HTERT RPE-1 (cell line): ENCODE measurements around the gene SLC22A15.
"Not testable (repeated sequence)": the region's sequence is repeated elsewhere in the genome, so short reads cannot be mapped to it uniquely, and the experiment has no call there.

Experiments
- in situ Hi-C: fragments of 300-500 bp; cut with MboI; formaldehyde crosslinking; loops from 4 replicates; pipeline ENCODE4 v1.14.3; 2020; ENCODE audit warnings: low sequenced_read_pairs

Gene SLC22A15

DNA sequence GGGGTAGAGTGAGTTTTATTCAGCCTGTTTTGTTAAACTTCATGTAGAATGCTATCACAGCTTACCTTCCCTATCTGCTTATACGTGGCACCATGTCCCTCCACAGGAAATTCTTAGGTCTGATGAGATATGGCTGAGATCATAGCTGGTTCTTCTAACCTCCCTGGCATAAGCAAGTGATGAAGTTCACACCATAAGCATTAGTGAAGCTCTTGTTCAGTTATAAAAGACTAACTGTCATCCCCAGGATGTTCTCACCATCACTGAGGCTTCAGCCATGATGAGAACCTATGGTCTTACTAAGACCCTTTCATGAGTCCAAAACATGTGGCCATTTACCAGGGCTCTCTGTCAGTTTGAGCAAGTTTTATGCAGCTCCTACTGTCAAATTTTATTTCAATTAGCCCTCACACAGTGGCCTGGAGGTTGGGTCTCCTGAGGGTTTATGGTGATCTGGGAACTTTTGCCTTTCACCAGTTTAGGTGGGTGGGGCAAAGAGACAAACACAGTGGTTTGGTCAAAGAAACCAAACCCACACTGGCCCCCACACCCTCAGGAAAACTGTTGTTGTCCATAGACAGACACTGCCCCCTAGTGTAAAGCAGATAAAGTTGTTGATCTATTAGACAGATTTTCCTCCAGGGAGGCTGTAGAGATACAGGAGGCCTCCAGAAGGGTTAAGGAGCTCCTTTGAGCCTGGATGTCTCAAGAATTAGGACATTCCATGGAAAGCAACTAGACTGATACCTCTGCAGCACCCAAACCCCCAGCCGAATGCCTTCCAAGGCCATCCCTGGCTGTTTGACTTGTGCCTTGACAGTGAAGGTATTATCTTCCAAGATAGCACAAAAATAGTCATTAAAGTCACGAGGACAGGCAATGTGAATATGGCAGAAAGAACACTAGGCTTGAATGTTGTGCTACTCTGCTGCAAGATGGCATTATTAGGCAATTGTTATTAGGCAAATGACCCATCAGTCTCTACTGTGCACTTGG lies 5.0 kb downstream of the SLC22A15 start:
- in situ Hi-C loops, result no loop called here

DNA sequence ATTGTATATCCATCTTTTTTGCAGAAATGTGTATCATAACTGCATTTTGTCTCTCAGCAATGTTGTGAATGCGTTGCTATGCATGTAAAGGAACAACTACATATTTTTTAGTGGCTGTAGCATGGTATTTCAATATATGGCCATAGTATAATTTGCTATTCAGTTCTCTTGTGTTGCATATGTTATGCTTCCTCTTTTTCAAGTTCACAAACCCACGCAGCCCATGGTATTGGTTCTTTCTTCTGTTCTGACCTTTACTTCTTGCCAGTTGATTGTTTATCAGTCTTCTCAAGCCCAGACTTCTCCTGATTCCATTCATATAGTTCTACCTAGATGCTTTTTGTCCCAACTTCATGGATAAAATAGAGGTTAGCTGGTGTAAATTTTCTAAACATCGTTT lies 6.1 kb downstream of the SLC22A15 start:
- in situ Hi-C loops, result no loop called here

DNA sequence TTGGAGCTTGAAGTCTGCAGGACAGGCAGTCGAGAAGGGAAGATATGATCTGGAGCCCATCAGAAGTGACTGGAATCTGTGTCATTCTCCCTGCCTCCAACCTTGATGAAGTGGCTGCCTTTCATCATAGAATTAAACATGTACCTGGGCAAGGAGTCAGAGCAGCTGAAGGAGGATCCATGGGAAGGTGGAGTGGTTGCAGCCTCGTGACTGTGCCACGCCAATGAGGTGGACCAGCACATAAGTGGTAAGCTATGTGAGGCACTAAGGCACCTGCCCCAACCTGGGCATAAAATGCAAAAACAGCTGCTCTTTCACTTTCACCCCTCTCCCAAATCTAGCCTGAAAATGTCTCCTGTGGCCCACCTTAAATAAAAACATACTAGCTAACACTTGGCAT lies 7.3 kb downstream of the SLC22A15 start:
- in situ Hi-C loops, result no loop called here

GRCh38 chr1:115987623-115988022 lies 11.3 kb downstream of the SLC22A15 start:
- in situ Hi-C loops, result no loop called here

- in situ Hi-C loops, result no loop called here
These were observed 12.6 kb downstream of the SLC22A15 start for GRCh38 chr1:115988953-115989352.

DNA sequence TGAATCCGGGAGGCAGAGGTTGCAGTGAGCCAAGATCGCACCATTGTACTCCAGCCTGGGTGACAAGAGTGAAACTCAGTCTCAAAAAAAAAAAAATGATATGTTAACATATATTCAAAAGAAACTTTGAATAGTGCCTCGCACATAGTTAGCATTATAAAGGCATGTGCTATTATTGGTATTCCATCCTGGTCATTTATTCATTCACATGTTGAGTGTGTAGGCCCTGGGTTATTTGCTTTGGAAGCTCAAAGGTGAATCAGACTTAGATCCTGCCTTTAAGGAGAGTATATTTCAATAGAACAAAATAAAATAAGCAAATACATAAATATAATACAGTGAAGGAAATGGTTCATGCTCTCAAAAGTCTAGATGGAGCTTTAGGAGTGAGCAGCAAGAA lies 13.4 kb downstream of the SLC22A15 start:
- in situ Hi-C loops, result no loop called here

GRCh38 chr1:115991909-115992308 lies 15.6 kb downstream of the SLC22A15 start:
- in situ Hi-C loops, result no loop called here

GRCh38 chr1:115997921-115998320 lies 21.6 kb downstream of the SLC22A15 start:
- in situ Hi-C loops, result not testable (repeated sequence)

DNA sequence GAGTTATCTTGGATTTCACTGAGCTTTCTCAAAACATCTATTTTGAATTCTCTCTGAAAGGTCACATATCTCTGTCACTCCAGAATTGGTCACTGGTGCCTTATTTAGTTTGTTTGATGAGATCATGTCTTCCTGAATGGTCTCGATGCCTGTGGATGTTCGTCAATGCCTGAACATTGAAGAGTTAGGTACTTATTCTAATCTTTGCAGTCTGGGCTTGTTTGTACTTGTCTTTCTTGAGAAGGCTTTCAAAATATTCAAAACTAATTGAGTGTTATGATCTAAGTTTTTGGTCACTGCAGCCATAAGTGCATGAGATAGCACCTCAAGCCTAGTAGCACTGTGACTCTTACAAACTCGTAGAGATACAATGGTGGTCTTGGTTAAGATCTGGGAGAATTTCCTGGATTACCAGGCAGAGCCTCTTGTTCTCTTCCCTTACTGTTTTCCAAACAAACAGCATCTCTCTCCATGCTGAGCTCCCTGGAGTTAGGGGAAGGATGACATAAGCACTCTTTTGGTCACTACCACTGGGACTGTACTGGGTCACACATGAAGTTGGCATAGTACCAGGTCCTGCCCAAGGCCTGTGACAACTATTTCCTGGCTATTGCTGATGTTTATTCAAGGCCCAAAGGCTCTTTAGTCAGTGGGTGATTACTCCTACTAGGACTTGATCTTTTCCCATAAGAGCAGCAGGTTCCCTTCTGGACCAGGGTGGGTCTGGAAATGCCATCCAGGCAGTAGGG lies 25.6 kb downstream of the SLC22A15 start:
- in situ Hi-C loops, result no loop called here

GRCh38 chr1:116002781-116003420 lies 26.6 kb downstream of the SLC22A15 start:
- in situ Hi-C loops, result no loop called here

- in situ Hi-C loops, result no loop called here
These were observed 27.5 kb downstream of the SLC22A15 start for GRCh38 chr1:116003823-116004222.

DNA sequence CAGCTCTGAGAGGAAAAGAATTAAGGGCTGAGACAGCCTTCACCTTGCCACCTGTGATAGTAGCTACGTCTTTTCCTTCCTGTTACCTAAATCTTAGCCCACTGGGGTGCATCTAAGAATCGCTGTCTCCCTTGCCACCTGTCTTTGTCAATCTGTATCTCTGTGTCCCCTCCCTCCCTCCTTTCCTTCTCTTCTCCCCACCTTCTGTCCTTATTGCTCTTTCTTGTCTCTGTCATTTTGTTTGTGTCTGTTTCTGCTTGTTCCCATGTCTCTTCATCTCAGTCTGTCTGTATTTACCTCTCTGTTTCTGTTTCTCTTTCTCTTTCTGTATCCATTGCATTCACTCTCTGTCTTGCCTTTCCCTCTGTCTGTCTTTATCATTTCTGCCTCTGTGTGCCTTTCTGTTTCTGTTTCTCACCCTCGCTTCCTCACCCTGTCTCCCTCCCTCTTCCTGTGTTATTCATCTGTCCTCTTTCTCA lies 30.2 kb downstream of the SLC22A15 start:
- in situ Hi-C loops, result no loop called here

DNA sequence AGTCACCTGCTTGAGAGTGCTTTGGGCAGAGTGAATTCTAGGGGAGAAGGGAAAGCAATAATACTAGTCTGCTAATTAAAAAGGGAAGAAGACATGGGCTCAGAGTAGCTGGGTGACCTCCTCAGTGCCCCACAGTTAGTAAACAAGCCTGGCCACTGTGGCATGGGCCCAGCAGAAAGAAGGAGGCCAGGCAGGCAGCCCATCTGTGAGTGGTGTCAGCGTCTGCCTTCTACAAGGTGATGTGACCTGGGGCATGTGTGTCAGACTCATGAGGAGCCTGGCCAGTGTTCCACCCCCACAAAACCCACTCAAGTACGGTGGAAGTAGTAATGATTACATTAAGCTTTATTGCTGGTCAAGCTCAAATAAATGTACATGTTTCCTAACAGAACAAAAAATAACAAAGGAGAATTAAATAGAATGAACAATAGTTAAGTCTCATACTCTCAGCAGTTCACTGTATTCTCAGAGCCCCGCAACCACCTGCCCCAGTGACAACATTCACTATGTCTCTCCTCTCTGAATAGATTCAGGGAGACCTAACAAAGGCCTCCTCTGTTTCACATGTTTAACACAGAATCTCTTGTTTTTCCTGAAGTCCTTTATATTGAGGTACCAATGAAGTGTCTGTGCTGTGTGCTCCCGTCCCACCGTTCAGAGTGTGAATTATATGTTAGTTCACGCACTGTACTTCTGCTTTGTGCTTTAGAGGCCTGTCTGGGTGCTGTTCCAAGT lies 32.5 kb downstream of the SLC22A15 start:
- in situ Hi-C loops, result no loop called here

GRCh38 chr1:116012716-116013115 lies 36.4 kb downstream of the SLC22A15 start:
- in situ Hi-C loops, result no loop called here

DNA sequence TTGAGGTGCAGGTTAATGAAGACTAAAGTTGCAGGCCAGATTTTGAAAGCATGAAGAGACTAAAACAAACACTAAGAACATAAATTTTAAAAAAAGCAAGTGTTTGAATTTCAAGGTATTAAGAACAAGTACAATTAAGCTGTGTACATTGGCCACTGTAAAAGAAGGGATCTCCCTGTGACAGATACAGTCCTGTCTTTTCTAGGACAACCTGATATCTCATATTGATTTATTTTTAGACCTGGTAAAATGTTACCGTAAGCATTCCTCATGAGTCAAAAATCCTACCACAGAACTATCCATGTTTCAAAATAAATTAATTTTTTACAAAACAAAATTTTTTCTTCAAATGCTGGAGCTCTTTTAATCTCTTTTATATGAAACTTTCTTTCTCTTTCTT lies 39.4 kb downstream of the SLC22A15 start:
- in situ Hi-C loops, result no loop called here

GRCh38 chr1:116018007-116018406 lies 41.7 kb downstream of the SLC22A15 start:
- in situ Hi-C loops, result no loop called here

DNA sequence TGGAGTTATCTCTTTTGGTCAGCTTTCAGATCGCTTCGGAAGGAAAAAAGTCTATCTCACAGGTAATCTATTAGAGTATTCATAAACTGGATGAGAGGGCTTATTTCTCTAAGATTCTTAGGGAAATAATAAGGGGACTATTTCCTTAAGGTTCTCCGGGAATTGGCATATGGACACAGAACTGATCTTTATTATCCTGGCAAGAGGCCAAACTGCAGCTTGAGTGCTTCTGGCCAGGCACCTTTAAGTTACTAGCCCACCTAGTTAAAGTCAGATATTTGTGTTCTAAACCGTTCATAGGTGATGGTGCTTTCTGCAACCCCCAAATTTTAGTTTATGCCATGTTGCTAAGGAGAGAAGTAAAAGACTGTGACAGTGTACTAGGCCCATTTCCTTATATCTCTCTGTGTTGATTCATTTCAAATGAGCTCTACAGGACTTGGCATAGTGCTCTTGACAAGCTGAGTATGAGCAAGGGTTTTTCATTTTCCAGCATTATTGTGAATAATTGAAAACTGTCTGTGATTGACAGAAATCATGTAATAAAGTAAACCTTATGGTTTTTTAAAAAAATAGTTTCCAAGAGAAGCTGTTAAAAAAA lies 43.4 kb downstream of the SLC22A15 start:
- in situ Hi-C loops, result no loop called here

DNA sequence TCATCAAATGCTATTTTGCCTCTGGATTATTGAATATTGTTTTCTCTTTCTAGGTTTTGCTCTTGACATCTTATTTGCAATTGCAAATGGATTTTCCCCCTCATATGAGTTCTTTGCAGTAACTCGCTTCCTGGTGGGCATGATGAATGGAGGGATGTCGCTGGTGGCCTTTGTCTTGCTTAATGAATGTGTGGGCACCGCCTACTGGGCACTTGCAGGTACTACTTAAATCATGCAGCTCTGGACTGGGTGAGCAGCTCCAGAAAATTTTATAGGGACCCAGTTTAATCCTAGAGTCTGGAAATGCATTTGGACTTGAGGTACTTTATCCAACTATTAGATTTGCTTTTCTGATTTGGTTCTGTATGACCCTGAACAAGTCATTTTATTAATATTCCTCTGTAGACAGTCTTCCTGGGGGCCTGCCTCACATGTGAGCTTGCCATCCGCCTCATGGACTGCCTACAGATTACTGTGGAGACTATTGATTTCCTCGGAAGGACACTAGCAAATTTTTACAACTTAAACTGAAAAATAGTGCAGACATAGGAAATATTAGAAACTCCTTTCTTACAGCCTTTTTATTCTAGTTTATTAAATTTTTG lies 44.5 kb downstream of the SLC22A15 start:
- in situ Hi-C loops, result no loop called here

DNA sequence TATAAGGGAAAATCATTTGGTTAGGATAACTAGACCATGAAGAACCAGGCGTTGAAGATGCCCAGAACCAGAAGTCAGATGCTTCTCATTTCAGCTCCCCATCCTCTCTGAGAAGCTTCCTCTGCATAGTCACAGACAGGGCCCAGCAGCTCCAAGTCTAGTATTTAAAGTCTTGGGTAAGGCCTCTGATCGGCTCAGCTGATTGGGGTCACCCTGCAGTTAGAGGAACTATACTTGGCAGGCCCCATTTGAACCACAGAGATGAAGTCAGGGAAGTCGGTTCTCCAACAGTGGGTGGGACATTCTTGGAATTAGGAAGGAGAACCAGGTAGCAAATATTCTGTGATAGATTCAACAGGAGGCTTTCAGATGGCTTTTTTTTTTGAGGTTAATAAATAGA lies 48.3 kb downstream of the SLC22A15 start:
- in situ Hi-C loops, result no loop called here

- in situ Hi-C loops, result no loop called here
These were observed 50.3 kb downstream of the SLC22A15 start for GRCh38 chr1:116026631-116027030.
